Thoracic aorta (tissue), 2 donors: ENCODE measurements around the gene RFX1. TPM values are rescaled to one million over a fixed set of nuclear protein-coding genes. Genes with fewer than 3 reads are reported as not detected.
"Not testable (repeated sequence)": the region's sequence is repeated elsewhere in the genome, so short reads cannot be mapped to it uniquely, and the experiment has no call there.

Experiments
- ATAC-seq: fragments of 150-250 bp; one replicate; pipeline ENCODE4 v1.8.0; 2017; ENCODE audit warnings: low read depth; ENCODE audit not compliant: insufficient number of reproducible peaks, low FRiP score
- DNase-seq: peaks from one replicate; pipeline ENCODE4 v3.0.0-alpha.2; 2020; ENCODE audit warnings: low spot score
- H3K27ac ChIP-seq, 2 donors: fragments of 200-600 bp; sonication (generic); 1 replicate in 1 of 2; 2 replicates in 1 of 2; pipeline ENCODE4 v1.5.1; 2016; ENCODE audit warnings: mild to moderate bottlenecking in 2 of 2, moderate library complexity in 2 of 2
- H3K27me3 ChIP-seq: fragments of 200-600 bp; sonication (generic); replicated peaks from 2 replicates; pipeline ENCODE4 v1.6.0; 2016; ENCODE audit warnings: mild to moderate bottlenecking; ENCODE audit not compliant: insufficient read depth
- H3K36me3 ChIP-seq: fragments of 200-600 bp; sonication (generic); one replicate; pipeline ENCODE4 v1.5.1; 2016
- H3K4me1 ChIP-seq, 2 donors: fragments of 200-600 bp; sonication (generic); 1 replicate in 1 of 2; 2 replicates in 1 of 2; pipeline versions ENCODE4 v1.5.1 to v1.6.0; 2016; ENCODE audit warnings: low read depth in 2 of 2, mild to moderate bottlenecking in 1 of 2; ENCODE audit not compliant: control insufficient read depth in 1 of 2
- H3K4me3 ChIP-seq: fragments of 200-600 bp; sonication (generic); 2 replicates; pipeline ENCODE4 v1.5.1; 2016; ENCODE audit warnings: mild to moderate bottlenecking
- H3K9me3 ChIP-seq: fragments of 200-600 bp; sonication (generic); 2 replicates; pipeline ENCODE4 v1.5.1; 2016
- CTCF ChIP-seq: fragments of 200-600 bp; sonication (generic); IDR thresholded peaks from one replicate; pipeline ENCODE4 v1.5.1; 2019; ENCODE audit warnings: antibody characterized with exemption
- total RNA-seq, 2 donors: library from RNA; depleted of rRNA; stranded (reverse); fragments of >200 nt; gene quantifications; one replicate each; pipeline versions ENCODE4 v1.1.0 to v1.2.3, GENCODE V29; 2016

The RFX1 gene
- total RNA-seq, 2 donors from 2014 or later, result 3.0 to 5.7 TPM

GRCh38 chr19:14031719-14032480 is 25.8 kb upstream of the RFX1 start, which contains the start of gene IL27RA:
TSS of gene IL27RA (plus strand) at chr19:14031762. CDS start at chr19:14031873, 111 bp downstream.
- DNase-seq (no peak), ATAC-seq (no peak)
- H3K4me1 ChIP-seq, result peaks cover 8 to 13% of the 10 kb centered on the region in 2 donors
- H3K4me3 ChIP-seq, result peak within 1 kb of the TSS; percentile 76
- H3K27ac ChIP-seq, result no peak within 1 kb of the TSS
- TF ChIP-seq CTCF, result no peak
- H3K27me3 ChIP-seq, result no peaks in the 10 kb centered on the region
- H3K36me3 ChIP-seq, result no peaks in the 10 kb centered on the region
- H3K9me3 ChIP-seq, result no peaks in the 10 kb centered on the region

- Histone ChIP-seq H3K27me3 (no peaks in the 10 kb centered on the region), H3K27ac (no peak overlapping the region), H3K4me1 (peaks cover 8 to 13% of the 10 kb centered on the region in 2 donors), H3K9me3 (no peaks in the 10 kb centered on the region), H3K36me3 (no peaks in the 10 kb centered on the region), H3K4me3 (peak overlapping the region; percentile 76)
- no peak for TF ChIP-seq CTCF
- ATAC-seq, result no peak
- no peak for DNase-seq
These were observed 25.0 kb upstream of the RFX1 start for GRCh38 chr19:14030997-14031718.

DNA sequence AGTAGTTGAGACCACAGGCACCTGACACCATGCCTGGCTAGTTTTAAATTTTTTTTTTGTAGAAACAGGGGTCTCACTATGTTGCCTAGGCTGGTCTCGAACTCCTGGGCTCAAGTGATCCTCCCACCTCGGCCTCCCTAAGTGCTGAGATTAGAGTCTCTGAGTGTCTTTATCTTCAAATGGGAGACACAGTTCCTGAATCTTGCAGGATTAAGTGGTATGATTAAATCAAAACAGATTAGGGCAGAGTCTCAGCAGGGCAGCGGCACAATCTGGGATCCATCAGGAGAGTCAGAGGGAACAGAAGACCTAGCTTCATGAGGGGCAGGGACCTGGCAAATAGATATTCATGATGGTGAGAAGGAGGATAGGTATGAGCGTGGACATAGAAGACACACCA is 22.8 kb upstream of the RFX1 start:
- H3K4me3 ChIP-seq, result no peak overlapping the region
- H3K27ac ChIP-seq, result no peak overlapping the region
- no peaks in the 10 kb centered on the region for H3K27me3 ChIP-seq
- no peaks in the 10 kb centered on the region for H3K36me3 ChIP-seq
- no peak for DNase-seq
- no peaks in the 10 kb centered on the region for H3K9me3 ChIP-seq
- TF ChIP-seq CTCF, result no peak
- H3K4me1 ChIP-seq, result peaks cover 8 to 13% of the 10 kb centered on the region in 2 donors
- no peak for ATAC-seq

DNA sequence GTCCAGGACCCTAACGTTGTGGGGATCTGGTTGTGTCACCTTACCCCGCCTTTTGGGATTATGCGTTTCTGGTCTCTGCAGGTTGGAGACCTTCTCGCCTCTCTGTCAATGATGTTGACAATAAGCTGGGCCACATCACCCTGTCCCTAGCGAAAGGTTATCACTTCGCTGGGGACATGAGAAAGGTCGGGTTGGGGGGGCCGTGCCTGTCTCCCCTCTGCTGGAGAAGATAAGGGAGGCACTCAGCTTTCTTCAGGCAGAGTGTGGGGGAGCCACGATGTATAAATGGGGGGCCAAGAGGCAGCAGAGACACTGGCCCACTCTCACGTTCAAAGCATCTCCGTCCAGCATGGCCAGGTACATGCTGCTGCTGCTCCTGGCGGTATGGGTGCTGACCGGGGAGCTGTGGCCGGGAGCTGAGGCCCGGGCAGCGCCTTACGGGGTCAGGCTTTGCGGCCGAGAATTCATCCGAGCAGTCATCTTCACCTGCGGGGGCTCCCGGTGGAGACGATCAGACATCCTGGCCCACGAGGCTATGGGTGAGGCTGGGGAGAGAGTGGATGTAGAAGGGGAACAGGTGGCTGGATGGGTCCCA is 21.8 kb upstream of the RFX1 start, which contains the start of gene RLN3:
Gene RLN3 (plus strand): TSS at position 293 of the 595 bp plus-strand sequence. CDS start 57 bp downstream, at position 350.
- DNase-seq (no peak), ATAC-seq (no peak)
- Histone ChIP-seq H3K27me3 (no peaks in the 10 kb centered on the region), H3K9me3 (no peaks in the 10 kb centered on the region), H3K36me3 (no peaks in the 10 kb centered on the region), H3K4me1 (peaks cover 10 to 17% of the 10 kb centered on the region in 2 donors), H3K27ac (no peak within 1 kb of the TSS), H3K4me3 (no peak within 1 kb of the TSS)
- no peak for TF ChIP-seq CTCF

GRCh38 chr19:14026652-14027192 is 20.6 kb upstream of the RFX1 start:
- not testable (repeated sequence) for DNase-seq, H3K9me3 ChIP-seq, H3K4me3 ChIP-seq, H3K36me3 ChIP-seq, H3K27ac ChIP-seq, H3K4me1 ChIP-seq, ATAC-seq, H3K27me3 ChIP-seq
